Keratinocyte (primary cell): ENCODE data around the gene GPAT3. TPM values are rescaled to one million over a fixed set of nuclear protein-coding genes. Genes with fewer than 3 reads are reported as not detected.
A peak's percentile ranks its signal among the peaks of the same experiment; 100 is the strongest.

Experiments used
- DNase-seq: peaks from one replicate; pipeline ENCODE4 v3.0.0-alpha.2; 2011; ENCODE audit warnings: low read depth, missing footprints, low spot score
- FAIRE-seq: peaks from 2 replicates; lab custom pipeline; 2011; peaks lifted over from hg19 to GRCh38; lab: Jason Lieb, UNC
- H2AFZ ChIP-seq: 2 replicates; pipeline ENCODE4 v1.6.0; 2012; ENCODE audit warnings: low read length, control low read depth, inconsistent platforms; ENCODE audit not compliant: control insufficient read depth
- H3K27ac ChIP-seq: 2 replicates; pipeline ENCODE4 v1.5.1; 2011; ENCODE audit warnings: low read length; ENCODE audit not compliant: control insufficient read depth, insufficient read depth
- H3K27me3 ChIP-seq: 3 replicates; pipeline ENCODE4 v1.6.0; 2011; ENCODE audit warnings: low read length; ENCODE audit not compliant: control insufficient read depth, insufficient read depth; ENCODE audit errors: extremely low read depth
- H3K36me3 ChIP-seq, 2 experiments: 2 replicates in 1 of 2; 3 replicates in 1 of 2; pipeline ENCODE4 v1.5.1; 2011; ENCODE audit warnings: low read length in 2 of 2, mild to moderate bottlenecking in 1 of 2; ENCODE audit not compliant: control insufficient read depth in 2 of 2, insufficient read depth in 2 of 2; ENCODE audit errors: extremely low read depth in 1 of 2
- H3K4me1 ChIP-seq: 3 replicates; pipeline ENCODE4 v1.5.1; 2011; ENCODE audit warnings: low read length; ENCODE audit not compliant: control insufficient read depth, insufficient read depth; ENCODE audit errors: extremely low read depth
- H3K4me2 ChIP-seq: 3 replicates; pipeline ENCODE4 v1.6.0; 2011; ENCODE audit warnings: low read depth, low read length; ENCODE audit not compliant: control insufficient read depth, insufficient read depth; ENCODE audit errors: extremely low read depth
- H3K4me3 ChIP-seq, 3 experiments: fragments of 200-600 bp in 1 of 3; sonication (generic) in 1 of 3; 2 replicates in 2 of 3; 3 replicates in 1 of 3; pipeline ENCODE4 v1.5.1; 2011 to 2016; ENCODE audit warnings: low read length in 3 of 3, mild to moderate bottlenecking in 3 of 3, control low read depth in 2 of 3, inconsistent platforms in 1 of 3, low read depth in 1 of 3, mixed read lengths in 1 of 3, mixed run types in 1 of 3, moderate library complexity in 1 of 3; ENCODE audit not compliant: control insufficient read depth in 2 of 3, insufficient read depth in 2 of 3; ENCODE audit errors: extremely low read depth in 1 of 3
- H3K79me2 ChIP-seq: 2 replicates; pipeline ENCODE4 v1.6.0; 2012; ENCODE audit warnings: low read length; ENCODE audit not compliant: control insufficient read depth, insufficient read depth
- H3K9ac ChIP-seq: 3 replicates; pipeline ENCODE4 v1.6.0; 2011; ENCODE audit warnings: low read length; ENCODE audit not compliant: control insufficient read depth, insufficient read depth; ENCODE audit errors: extremely low read depth
- H3K9me1 ChIP-seq: 3 replicates; pipeline ENCODE4 v1.6.0; 2011; ENCODE audit warnings: low read length; ENCODE audit not compliant: control insufficient read depth, insufficient read depth; ENCODE audit errors: extremely low read depth
- H3K9me3 ChIP-seq: 2 replicates; pipeline ENCODE4 v1.5.1; 2012; ENCODE audit warnings: low read depth, low read length; ENCODE audit not compliant: control insufficient read depth
- H4K20me1 ChIP-seq: 3 replicates; pipeline ENCODE4 v1.6.0; 2011; ENCODE audit warnings: low read length; ENCODE audit not compliant: control insufficient read depth, insufficient read depth; ENCODE audit errors: extremely low read depth
- EZH2 ChIP-seq: IDR thresholded peaks from one replicate; pipeline ENCODE4 v1.6.1; 2012; ENCODE audit warnings: inconsistent platforms, mild to moderate bottlenecking, low read length, moderate library complexity
- dilution Hi-C: fragments of 300-500 bp; cut with MboI; formaldehyde crosslinking; loops from one replicate; pipeline ENCODE4 v1.7.0; 2020; ENCODE audit warnings: low sequenced_read_pairs; ENCODE audit not compliant: extremely low pct_ligation_motif_present
- polyA plus RNA-seq, 5 experiments: library from polyadenylated mRNA; depleted of rRNA in 3 of 5; stranded (reverse) in 3 of 5; stranded (forward) in 1 of 5; unstranded in 1 of 5; fragments of >200 nt; gene quantifications; 1 replicate in 1 of 5; 2 replicates in 3 of 5; 3 replicates in 1 of 5; pipeline versions ENCODE4 v1.2.1 to v1.2.3, GENCODE V29; 2011 to 2012; ENCODE audit warnings: missing spikeins in 2 of 5, low read depth in 1 of 5, low replicate concordance in 1 of 5
- TF ChIP-seq, protein P1 (sequence below), 3 experiments: IDR thresholded peaks in 1 of 3; conservative IDR thresholded peaks in 1 of 3; optimal IDR thresholded peaks in 1 of 3; 2 replicates in 2 of 3; 3 replicates in 1 of 3; pipeline versions ENCODE3 to v1.5.1; 2011; ENCODE audit warnings: low read length in 3 of 3, mild to moderate bottlenecking in 3 of 3, moderate library complexity in 2 of 3, control low read depth in 1 of 3, inconsistent platforms in 1 of 3; ENCODE audit not compliant: insufficient read depth in 2 of 3; ENCODE audit errors: extremely low read depth in 1 of 3

The GPAT3 gene
- polyA plus RNA-seq, 1 donor (not counting 4 experiments of a cell fraction or from before 2014, with no cell fraction given) = 2.4 TPM

- DNase-seq (no peak), FAIRE-seq (no peak)
- Histone ChIP-seq H4K20me1 (no peaks in the 10 kb centered on the region), H3K4me3 (no peak overlapping the region), H3K36me3 (no peaks in the 10 kb centered on the region), H3K4me1 (no peaks in the 10 kb centered on the region), H3K9ac (no peak overlapping the region), H3K27me3 (no peaks in the 10 kb centered on the region), H3K79me2 (no peaks in the 10 kb centered on the region), H3K27ac (no peak overlapping the region), H2AFZ (no peak overlapping the region), H3K9me3 (no peaks in the 10 kb centered on the region), H3K9me1 (no peaks in the 10 kb centered on the region), H3K4me2 (no peak overlapping the region)
- dilution Hi-C loops = no loop called here
- TF ChIP-seq, protein P1, sequence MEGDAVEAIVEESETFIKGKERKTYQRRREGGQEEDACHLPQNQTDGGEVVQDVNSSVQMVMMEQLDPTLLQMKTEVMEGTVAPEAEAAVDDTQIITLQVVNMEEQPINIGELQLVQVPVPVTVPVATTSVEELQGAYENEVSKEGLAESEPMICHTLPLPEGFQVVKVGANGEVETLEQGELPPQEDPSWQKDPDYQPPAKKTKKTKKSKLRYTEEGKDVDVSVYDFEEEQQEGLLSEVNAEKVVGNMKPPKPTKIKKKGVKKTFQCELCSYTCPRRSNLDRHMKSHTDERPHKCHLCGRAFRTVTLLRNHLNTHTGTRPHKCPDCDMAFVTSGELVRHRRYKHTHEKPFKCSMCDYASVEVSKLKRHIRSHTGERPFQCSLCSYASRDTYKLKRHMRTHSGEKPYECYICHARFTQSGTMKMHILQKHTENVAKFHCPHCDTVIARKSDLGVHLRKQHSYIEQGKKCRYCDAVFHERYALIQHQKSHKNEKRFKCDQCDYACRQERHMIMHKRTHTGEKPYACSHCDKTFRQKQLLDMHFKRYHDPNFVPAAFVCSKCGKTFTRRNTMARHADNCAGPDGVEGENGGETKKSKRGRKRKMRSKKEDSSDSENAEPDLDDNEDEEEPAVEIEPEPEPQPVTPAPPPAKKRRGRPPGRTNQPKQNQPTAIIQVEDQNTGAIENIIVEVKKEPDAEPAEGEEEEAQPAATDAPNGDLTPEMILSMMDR (optimal IDR thresholded peaks at IDR 0.05 in 1 of 3, IDR thresholded peaks at IDR 0.05 in 1 of 3, conservative IDR thresholded peaks at IDR 0.05 in 1 of 3; ENCODE audit: extremely low read depth in 1 of 3, insufficient read depth in 2 of 3, low read length in 3 of 3) = no peak
- no peak for TF ChIP-seq EZH2
Observed at GRCh38 chr4:83581411-83582288, 45.7 kb downstream of the GPAT3 start.

DNA sequence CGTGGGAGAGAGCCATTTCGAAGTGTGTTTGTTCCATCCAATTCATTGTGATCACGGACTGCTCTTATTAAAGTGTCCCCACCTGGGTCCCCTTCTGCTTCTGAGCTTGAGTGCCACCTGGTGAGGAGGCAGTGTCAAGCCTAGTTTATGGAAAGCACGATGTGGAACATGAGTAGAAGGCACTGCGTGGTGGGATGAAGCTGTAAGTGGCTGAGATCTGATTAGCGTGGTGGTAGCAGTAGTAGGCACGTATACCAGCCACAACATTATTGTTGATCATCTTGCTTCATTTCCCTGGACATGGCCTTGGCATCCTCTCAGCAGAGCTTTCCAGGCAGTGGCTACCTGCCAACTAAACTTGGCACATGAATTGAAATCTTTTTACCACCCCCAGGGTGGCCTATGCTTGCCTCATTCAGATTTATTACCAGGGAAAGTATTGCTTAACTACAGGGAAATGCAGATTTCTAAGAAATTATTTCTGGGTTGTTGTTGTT, 46.4 kb downstream of the GPAT3 start:
- H3K27ac ChIP-seq = no peak overlapping the region
- no peak overlapping the region for H3K4me3 ChIP-seq
- no peaks in the 10 kb centered on the region for H3K36me3 ChIP-seq
- H3K4me1 ChIP-seq = no peaks in the 10 kb centered on the region
- H2AFZ ChIP-seq = no peak overlapping the region
- dilution Hi-C loops = no loop called here
- no peak overlapping the region for H3K4me2 ChIP-seq
- FAIRE-seq (no peak), DNase-seq (no peak)
- no peaks in the 10 kb centered on the region for H3K27me3 ChIP-seq
- H3K79me2 ChIP-seq = no peaks in the 10 kb centered on the region
- H3K9me3 ChIP-seq = no peaks in the 10 kb centered on the region
- no peak for TF ChIP-seq EZH2
- TF ChIP-seq, protein P1 (optimal IDR thresholded peaks at IDR 0.05 in 1 of 3, IDR thresholded peaks at IDR 0.05 in 1 of 3, conservative IDR thresholded peaks at IDR 0.05 in 1 of 3; ENCODE audit: extremely low read depth in 1 of 3, insufficient read depth in 2 of 3, low read length in 3 of 3) = peak in 1 of 3 experiments; percentile 35
- H3K9me1 ChIP-seq = no peaks in the 10 kb centered on the region
- no peaks in the 10 kb centered on the region for H4K20me1 ChIP-seq
- H3K9ac ChIP-seq = no peak overlapping the region
